ENCODE results near the gene SKI.
A peak's percentile ranks its signal among the peaks of the same experiment; 100 is the strongest.

SKI gene

GRCh38 chr1:2186901-2187300 is 41.2 kb upstream of the SKI start:
- no peak overlapping the region for H3K4me3 ChIP-seq (ENCODE audit: low read length)
- no peak overlapping the region for H3K4me2 ChIP-seq (ENCODE audit: low read length)
- no peak overlapping the region for H3K9ac ChIP-seq (ENCODE audit: low read depth, low read length)
- peaks cover 24% of the 10 kb centered on the region for H3K4me1 ChIP-seq (ENCODE audit: control insufficient read depth, insufficient read depth, low read length)
- peaks cover 8% of the 10 kb centered on the region for H3K36me3 ChIP-seq (ENCODE audit: insufficient read depth, low read length)
- no peaks in the 10 kb centered on the region for H3K27me3 ChIP-seq (ENCODE audit: control insufficient read depth, insufficient read depth, low read length)
- no peaks in the 10 kb centered on the region for H3K9me3 ChIP-seq (replicated peaks; ENCODE audit: low read length)

- no peak overlapping the region for H3K9ac ChIP-seq (ENCODE audit: low read depth, low read length)
- H3K27me3 ChIP-seq (ENCODE audit: control insufficient read depth, insufficient read depth, low read length): no peaks in the 10 kb centered on the region
- H3K9me3 ChIP-seq (replicated peaks; ENCODE audit: low read length): no peaks in the 10 kb centered on the region
- no peak overlapping the region for H3K4me3 ChIP-seq (ENCODE audit: low read length)
- H3K36me3 ChIP-seq (ENCODE audit: insufficient read depth, low read length): peaks cover 8% of the 10 kb centered on the region
- H3K4me2 ChIP-seq (ENCODE audit: low read length): no peak overlapping the region
- peaks cover 31% of the 10 kb centered on the region for H3K4me1 ChIP-seq (ENCODE audit: control insufficient read depth, insufficient read depth, low read length)
Measured at GRCh38 chr1:2187619-2188018, 40.5 kb upstream of the SKI start.

GRCh38 chr1:2188336-2188735 is 39.8 kb upstream of the SKI start:
- no peak overlapping the region for H3K4me2 ChIP-seq (ENCODE audit: low read length)
- H3K9me3 ChIP-seq (replicated peaks; ENCODE audit: low read length): no peaks in the 10 kb centered on the region
- peaks cover 12% of the 10 kb centered on the region for H3K36me3 ChIP-seq (ENCODE audit: insufficient read depth, low read length)
- no peak overlapping the region for H3K9ac ChIP-seq (ENCODE audit: low read depth, low read length)
- no peaks in the 10 kb centered on the region for H3K27me3 ChIP-seq (ENCODE audit: control insufficient read depth, insufficient read depth, low read length)
- peaks cover 38% of the 10 kb centered on the region for H3K4me1 ChIP-seq (ENCODE audit: control insufficient read depth, insufficient read depth, low read length)
- H3K4me3 ChIP-seq (ENCODE audit: low read length): no peak overlapping the region

- Histone ChIP-seq H3K4me3 (ENCODE audit: low read length) (peak overlapping the region; percentile 71), H3K27me3 (ENCODE audit: control insufficient read depth, insufficient read depth, low read length) (no peaks in the 10 kb centered on the region), H3K4me1 (ENCODE audit: control insufficient read depth, insufficient read depth, low read length) (peaks cover 45% of the 10 kb centered on the region), H3K36me3 (ENCODE audit: insufficient read depth, low read length) (peaks cover 12% of the 10 kb centered on the region), H3K9me3 (replicated peaks; ENCODE audit: low read length) (no peaks in the 10 kb centered on the region), H3K4me2 (ENCODE audit: low read length) (peak overlapping the region; percentile 92), H3K9ac (ENCODE audit: low read depth, low read length) (peak overlapping the region; percentile 81)
Measured at GRCh38 chr1:2189459-2190425, 38.4 kb upstream of the SKI start.

GRCh38 chr1:2190491-2190976 is 37.6 kb upstream of the SKI start:
- Histone ChIP-seq H3K4me1 (ENCODE audit: control insufficient read depth, insufficient read depth, low read length) (peaks cover 49% of the 10 kb centered on the region), H3K9ac (ENCODE audit: low read depth, low read length) (peak overlapping the region; percentile 81), H3K36me3 (ENCODE audit: insufficient read depth, low read length) (peaks cover 12% of the 10 kb centered on the region), H3K4me3 (ENCODE audit: low read length) (peak overlapping the region; percentile 71), H3K9me3 (replicated peaks; ENCODE audit: low read length) (no peaks in the 10 kb centered on the region), H3K4me2 (ENCODE audit: low read length) (peak overlapping the region; percentile 92), H3K27me3 (ENCODE audit: control insufficient read depth, insufficient read depth, low read length) (no peaks in the 10 kb centered on the region)

GRCh38 chr1:2192031-2192995 is 35.8 kb upstream of the SKI start:
- Histone ChIP-seq H3K4me2 (ENCODE audit: low read length) (peak overlapping the region; percentile 96), H3K4me3 (ENCODE audit: low read length) (peak overlapping the region; percentile 49), H3K4me1 (ENCODE audit: control insufficient read depth, insufficient read depth, low read length) (peaks cover 51% of the 10 kb centered on the region), H3K36me3 (ENCODE audit: insufficient read depth, low read length) (peaks cover 6% of the 10 kb centered on the region), H3K27me3 (ENCODE audit: control insufficient read depth, insufficient read depth, low read length) (no peaks in the 10 kb centered on the region), H3K9me3 (replicated peaks; ENCODE audit: low read length) (no peaks in the 10 kb centered on the region), H3K9ac (ENCODE audit: low read depth, low read length) (peak overlapping the region; percentile 5)

- peak overlapping the region; percentile 67 for H3K9ac ChIP-seq (ENCODE audit: low read depth, low read length)
- H3K27me3 ChIP-seq (ENCODE audit: control insufficient read depth, insufficient read depth, low read length): no peaks in the 10 kb centered on the region
- H3K4me2 ChIP-seq (ENCODE audit: low read length): peak overlapping the region; percentile 96
- H3K4me1 ChIP-seq (ENCODE audit: control insufficient read depth, insufficient read depth, low read length): peaks cover 55% of the 10 kb centered on the region
- H3K36me3 ChIP-seq (ENCODE audit: insufficient read depth, low read length): peaks cover 6% of the 10 kb centered on the region
- peak overlapping the region; percentile 77 for H3K4me3 ChIP-seq (ENCODE audit: low read length)
- no peaks in the 10 kb centered on the region for H3K9me3 ChIP-seq (replicated peaks; ENCODE audit: low read length)
Measured at GRCh38 chr1:2193514-2194281, 34.4 kb upstream of the SKI start.

- Histone ChIP-seq H3K9me3 (replicated peaks; ENCODE audit: low read length) (no peaks in the 10 kb centered on the region), H3K36me3 (ENCODE audit: insufficient read depth, low read length) (peaks cover 6% of the 10 kb centered on the region), H3K4me1 (ENCODE audit: control insufficient read depth, insufficient read depth, low read length) (peaks cover 55% of the 10 kb centered on the region), H3K27me3 (ENCODE audit: control insufficient read depth, insufficient read depth, low read length) (no peaks in the 10 kb centered on the region), H3K9ac (ENCODE audit: low read depth, low read length) (peak within 1 kb of the TSS; percentile 85), H3K4me3 (ENCODE audit: low read length) (peak within 1 kb of the TSS; percentile 77), H3K4me2 (ENCODE audit: low read length) (peak within 1 kb of the TSS; percentile 96)
Measured at GRCh38 chr1:2194319-2194897, 33.7 kb upstream of the SKI start, which contains the start of gene FAAP20. TSS of gene FAAP20 (minus strand) at chr1:2194772. CDS start at chr1:2194749, 23 bp downstream.

GRCh38 chr1:2194898-2195673 is 33.0 kb upstream of the SKI start:
- Histone ChIP-seq H3K36me3 (ENCODE audit: insufficient read depth, low read length) (peaks cover 6% of the 10 kb centered on the region), H3K4me1 (ENCODE audit: control insufficient read depth, insufficient read depth, low read length) (peaks cover 53% of the 10 kb centered on the region), H3K9ac (ENCODE audit: low read depth, low read length) (peak overlapping the region; percentile 85), H3K4me3 (ENCODE audit: low read length) (peak overlapping the region; percentile 77), H3K9me3 (replicated peaks; ENCODE audit: low read length) (no peaks in the 10 kb centered on the region), H3K4me2 (ENCODE audit: low read length) (peak overlapping the region; percentile 96), H3K27me3 (ENCODE audit: control insufficient read depth, insufficient read depth, low read length) (no peaks in the 10 kb centered on the region)

GRCh38 chr1:2195785-2196184 is 32.3 kb upstream of the SKI start:
- Histone ChIP-seq H3K4me2 (ENCODE audit: low read length) (no peak overlapping the region), H3K4me3 (ENCODE audit: low read length) (no peak overlapping the region), H3K9ac (ENCODE audit: low read depth, low read length) (peak overlapping the region; percentile 85), H3K9me3 (replicated peaks; ENCODE audit: low read length) (no peaks in the 10 kb centered on the region), H3K4me1 (ENCODE audit: control insufficient read depth, insufficient read depth, low read length) (peaks cover 46% of the 10 kb centered on the region), H3K36me3 (ENCODE audit: insufficient read depth, low read length) (peaks cover 6% of the 10 kb centered on the region), H3K27me3 (ENCODE audit: control insufficient read depth, insufficient read depth, low read length) (no peaks in the 10 kb centered on the region)
